ENCODE results near the gene HECTD4. TPM values are rescaled to one million over a fixed set of nuclear protein-coding genes. Genes with fewer than 3 reads are reported as not detected.

The HECTD4 gene
- total and polyA plus RNA-seq, 10 donors = 5.4 to 70.8 (median 50.1) TPM

- no peak for TF ChIP-seq POLR2A (IDR thresholded peaks at IDR 0.05)
- intact Hi-C loops (cut with DNase I; ENCODE audit: low total_unique reads) = no loop called here
- no peak for DNase-seq
- no peaks in the 10 kb centered on the region for H3K9me3 ChIP-seq
- no peaks in the 10 kb centered on the region for H3K27me3 ChIP-seq (replicated peaks in 1 of 7)
- 81 to 92% (median 85%) methylated on average over 7 of the region's 7 CpGs for WGBS, 5 donors
- no peak overlapping the region for H3K4me3 ChIP-seq
- no peaks in the 10 kb centered on the region for H3K36me3 ChIP-seq
- H3K4me1 ChIP-seq = peaks cover 0 to 32% (median 10%) of the 10 kb centered on the region in 6 donors
- no peak overlapping the region for H3K27ac ChIP-seq
Observed at GRCh38 chr12:112325622-112326207, 56.5 kb downstream of the HECTD4 start.

- H3K36me3 ChIP-seq = no peaks in the 10 kb centered on the region
- no peaks in the 10 kb centered on the region for H3K9me3 ChIP-seq
- H3K4me1 ChIP-seq = peaks cover 0 to 28% (median 9%) of the 10 kb centered on the region in 6 donors
- no peaks in the 10 kb centered on the region for H3K27me3 ChIP-seq (replicated peaks in 1 of 7)
- WGBS, 5 donors = 92 to 100% (median 97%) methylated on average over 1 of the region's 1 CpG
- intact Hi-C loops (cut with DNase I; ENCODE audit: low total_unique reads) = no loop called here
- no peak for DNase-seq
- no peak for TF ChIP-seq POLR2A (IDR thresholded peaks at IDR 0.05)
- no peak for TF ChIP-seq POLR2AphosphoS5 (IDR thresholded peaks at IDR 0.05)
- TF ChIP-seq CTCF (IDR thresholded peaks at IDR 0.05 in 8 of 11, conservative IDR thresholded peaks at IDR 0.05 in 3 of 11) = no peak
- H3K4me3 ChIP-seq = no peak overlapping the region
- no peak overlapping the region for H3K27ac ChIP-seq
Observed at GRCh38 chr12:112325157-112325556, 57.1 kb downstream of the HECTD4 start.

- peaks cover 0 to 17% (median 7%) of the 10 kb centered on the region in 6 donors for H3K36me3 ChIP-seq
- intact Hi-C loops (cut with DNase I; ENCODE audit: low total_unique reads) = no loop called here
- H3K4me1 ChIP-seq = peaks cover 0 to 19% (median 5%) of the 10 kb centered on the region in 6 donors
- no peak for DNase-seq
- no peak overlapping the region for H3K27ac ChIP-seq
- WGBS, 5 donors = 86 to 95% (median 90%) methylated on average over 4 of the region's 4 CpGs
- TF ChIP-seq CTCF (IDR thresholded peaks at IDR 0.05 in 8 of 11, conservative IDR thresholded peaks at IDR 0.05 in 3 of 11) (no peak), POLR2AphosphoS5 (IDR thresholded peaks at IDR 0.05) (no peak), POLR2A (IDR thresholded peaks at IDR 0.05) (no peak)
- no peaks in the 10 kb centered on the region for H3K27me3 ChIP-seq (replicated peaks in 1 of 7)
- no peaks in the 10 kb centered on the region for H3K9me3 ChIP-seq
- no peak overlapping the region for H3K4me3 ChIP-seq
Observed at GRCh38 chr12:112322882-112323547, 59.2 kb downstream of the HECTD4 start.

GRCh38 chr12:112322441-112322840 is 59.8 kb downstream of the HECTD4 start:
- no peaks in the 10 kb centered on the region for H3K9me3 ChIP-seq
- H3K27ac ChIP-seq = no peak overlapping the region
- H3K27me3 ChIP-seq (replicated peaks in 1 of 7) = no peaks in the 10 kb centered on the region
- H3K4me1 ChIP-seq = peaks cover 0 to 15% (median under 1%) of the 10 kb centered on the region in 6 donors
- no peak for TF ChIP-seq POLR2AphosphoS5 (IDR thresholded peaks at IDR 0.05)
- TF ChIP-seq POLR2A (IDR thresholded peaks at IDR 0.05) = no peak
- TF ChIP-seq CTCF (IDR thresholded peaks at IDR 0.05 in 8 of 11, conservative IDR thresholded peaks at IDR 0.05 in 3 of 11) = no peak
- intact Hi-C loops (cut with DNase I; ENCODE audit: low total_unique reads) = no loop called here
- no peak for DNase-seq
- H3K4me3 ChIP-seq = no peak overlapping the region
- peaks cover 0 to 21% (median 7%) of the 10 kb centered on the region in 6 donors for H3K36me3 ChIP-seq
- 67 to 82% (median 75%) methylated on average over 2 of the region's 2 CpGs for WGBS, 5 donors
